Cerebellar cortex (tissue), 1 donor: ENCODE data around the gene OVOL1.
A peak's percentile ranks its signal among the peaks of the same experiment; 100 is the strongest.
"Not testable (repeated sequence)": the region's sequence is repeated elsewhere in the genome, so short reads cannot be mapped to it uniquely, and the experiment has no call there.

Source experiments
- DNase-seq: peaks from one replicate; pipeline ENCODE4 v3.0.0-alpha.2; 2015; ENCODE audit warnings: low spot score

The OVOL1 gene

GRCh38 chr11:65786786-65787636 is at the start of gene OVOL1:
Gene OVOL1, plus strand, starts transcription at chr11:65787063. Its CDS starts 311 bp downstream, at chr11:65787374.
- DNase-seq = no peak

- DNase-seq = no peak
Measured at GRCh38 chr11:65739022-65739421, 47.8 kb upstream of the OVOL1 start.

- no peak for DNase-seq
Measured at GRCh38 chr11:65741185-65741584, 45.7 kb upstream of the OVOL1 start.

- DNase-seq = no peak
Measured at GRCh38 chr11:65742353-65742752, 44.5 kb upstream of the OVOL1 start.

- no peak for DNase-seq
Measured at GRCh38 chr11:65743681-65744025, 43.2 kb upstream of the OVOL1 start.

GRCh38 chr11:65744026-65744698 is 42.7 kb upstream of the OVOL1 start:
- DNase-seq = peak; percentile 39

- no peak for DNase-seq
Measured at GRCh38 chr11:65744699-65745042, 42.2 kb upstream of the OVOL1 start.

- no peak for DNase-seq
Measured at GRCh38 chr11:65745049-65745448, 41.8 kb upstream of the OVOL1 start.

- DNase-seq = not testable (repeated sequence)
Measured at GRCh38 chr11:65762169-65762568, 24.7 kb upstream of the OVOL1 start.

GRCh38 chr11:65762816-65763215 is 24.0 kb upstream of the OVOL1 start:
- DNase-seq = not testable (repeated sequence)

GRCh38 chr11:65764434-65764833 is 22.4 kb upstream of the OVOL1 start:
- DNase-seq = no peak

- DNase-seq = no peak
Measured at GRCh38 chr11:65766535-65766934, 20.3 kb upstream of the OVOL1 start.

- no peak for DNase-seq
Measured at GRCh38 chr11:65767406-65767805, 19.5 kb upstream of the OVOL1 start.

GRCh38 chr11:65767806-65768205 is 19.1 kb upstream of the OVOL1 start:
- DNase-seq = not testable (repeated sequence)

- no peak for DNase-seq
Measured at GRCh38 chr11:65770951-65771567, 15.8 kb upstream of the OVOL1 start.

- DNase-seq = no peak
Measured at GRCh38 chr11:65771589-65772112, 15.2 kb upstream of the OVOL1 start.

- no peak for DNase-seq
Measured at GRCh38 chr11:65773784-65774411, 13.0 kb upstream of the OVOL1 start.

GRCh38 chr11:65774525-65775306 is 12.1 kb upstream of the OVOL1 start:
- no peak for DNase-seq

GRCh38 chr11:65776196-65776595 is 10.7 kb upstream of the OVOL1 start:
- no peak for DNase-seq

- no peak for DNase-seq
Measured at GRCh38 chr11:65776710-65777141, 10.1 kb upstream of the OVOL1 start.

GRCh38 chr11:65777241-65777640 is 9.6 kb upstream of the OVOL1 start:
- DNase-seq = no peak
